Neural cell (in vitro differentiated cells): ENCODE measurements around the gene ITPR3.

Source experiments
- CTCF ChIP-seq: fragments of 450-650 bp; IDR thresholded peaks from 2 replicates; pipeline ENCODE4 v1.5.1; 2014; ENCODE audit warnings: antibody characterized with exemption, mild to moderate bottlenecking, moderate library complexity; ENCODE audit not compliant: poor library complexity, severe bottlenecking
- EZH2 ChIP-seq: fragments of 200-600, 300-800 bp; shearing (Covaris generic), sonication (generic); IDR thresholded peaks from 2 replicates; pipeline ENCODE4 v1.6.1; 2014; ENCODE audit warnings: antibody characterized with exemption, low read length, borderline replicate concordance, mild to moderate bottlenecking; ENCODE audit not compliant: insufficient read depth, poor library complexity, severe bottlenecking
- MXI1 ChIP-seq: fragments of 450-650 bp; conservative IDR thresholded peaks from 2 replicates; pipeline ENCODE4 v1.6.1; 2014; ENCODE audit warnings: antibody characterized with exemption, mild to moderate bottlenecking; ENCODE audit not compliant: poor library complexity, severe bottlenecking
- POLR2AphosphoS5 ChIP-seq: IDR thresholded peaks from 2 replicates; pipeline ENCODE4 v1.6.1; 2012
- RAD21 ChIP-seq: fragments of 450-650 bp; conservative IDR thresholded peaks from 2 replicates; pipeline ENCODE4 v1.6.1; 2014; ENCODE audit warnings: antibody characterized with exemption, mild to moderate bottlenecking, moderate library complexity
- REST ChIP-seq: IDR thresholded peaks from 2 replicates; pipeline ENCODE4 v1.6.1; 2012; ENCODE audit warnings: borderline replicate concordance
- SMC3 ChIP-seq: fragments of 450-650 bp; conservative IDR thresholded peaks from 2 replicates; pipeline ENCODE4 v1.6.1; 2014; ENCODE audit warnings: antibody characterized with exemption, mild to moderate bottlenecking, moderate library complexity; ENCODE audit not compliant: poor library complexity
- TAF1 ChIP-seq: IDR thresholded peaks from 2 replicates; pipeline ENCODE4 v1.6.1; 2012; ENCODE audit warnings: low read depth

- TF ChIP-seq EZH2 (no peak), CTCF (no peak), SMC3 (no peak), TAF1 (no peak), POLR2AphosphoS5 (no peak), MXI1 (no peak), RAD21 (no peak), REST (no peak)
Measured at GRCh38 chr6:33699739-33700138, 78.6 kb downstream of the ITPR3 start.
